A549 (cell line): ENCODE results near the gene SCNN1B.

Experiments used
- EP300 ChIP-seq, 2 experiments: fragments of >200 bp; sonication (Bioruptor Twin); formaldehyde crosslinking; IDR thresholded peaks; 2 replicates in 1 of 2; 3 replicates in 1 of 2; pipeline ENCODE4 v1.6.1; 2016 to 2017
- KDM1A ChIP-seq: fragments of 200-600 bp; sonication (generic); IDR thresholded peaks from 2 replicates; pipeline ENCODE4 v1.6.1; 2016; ENCODE audit warnings: low read depth, mild to moderate bottlenecking
- POLR2AphosphoS2 ChIP-seq: conservative IDR thresholded peaks from 2 replicates; pipeline ENCODE4 v1.6.1; 2012; ENCODE audit warnings: low read length, improper control_type of control experiment, inconsistent platforms
- TF ChIP-seq, protein P1 (sequence below): fragments of >200 bp; sonication (Bioruptor Twin); formaldehyde crosslinking; IDR thresholded peaks from 3 replicates; pipeline ENCODE4 v1.5.1; 2016

DNA sequence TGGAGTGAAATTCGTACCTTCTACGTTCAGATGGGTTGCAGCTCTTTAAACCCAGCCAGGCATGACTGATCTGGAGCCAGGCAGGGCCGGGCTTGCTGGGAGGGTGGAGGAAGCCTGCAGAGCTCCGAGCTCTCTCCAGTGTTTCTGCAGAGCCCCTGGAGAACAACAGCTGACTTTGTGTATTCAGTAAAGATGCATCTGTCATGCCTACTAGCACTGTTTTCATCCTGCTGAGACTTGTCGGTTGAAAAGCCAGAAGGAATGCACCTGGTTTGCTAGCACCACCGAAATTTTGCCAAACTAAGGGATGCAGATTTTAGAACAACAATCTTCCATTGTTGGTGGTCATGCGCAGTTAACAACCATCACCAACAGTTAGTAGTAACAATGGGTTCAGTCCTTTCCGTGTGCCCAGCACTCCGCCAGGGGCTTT, 22.4 kb upstream of the SCNN1B start:
- TF ChIP-seq, protein P1, sequence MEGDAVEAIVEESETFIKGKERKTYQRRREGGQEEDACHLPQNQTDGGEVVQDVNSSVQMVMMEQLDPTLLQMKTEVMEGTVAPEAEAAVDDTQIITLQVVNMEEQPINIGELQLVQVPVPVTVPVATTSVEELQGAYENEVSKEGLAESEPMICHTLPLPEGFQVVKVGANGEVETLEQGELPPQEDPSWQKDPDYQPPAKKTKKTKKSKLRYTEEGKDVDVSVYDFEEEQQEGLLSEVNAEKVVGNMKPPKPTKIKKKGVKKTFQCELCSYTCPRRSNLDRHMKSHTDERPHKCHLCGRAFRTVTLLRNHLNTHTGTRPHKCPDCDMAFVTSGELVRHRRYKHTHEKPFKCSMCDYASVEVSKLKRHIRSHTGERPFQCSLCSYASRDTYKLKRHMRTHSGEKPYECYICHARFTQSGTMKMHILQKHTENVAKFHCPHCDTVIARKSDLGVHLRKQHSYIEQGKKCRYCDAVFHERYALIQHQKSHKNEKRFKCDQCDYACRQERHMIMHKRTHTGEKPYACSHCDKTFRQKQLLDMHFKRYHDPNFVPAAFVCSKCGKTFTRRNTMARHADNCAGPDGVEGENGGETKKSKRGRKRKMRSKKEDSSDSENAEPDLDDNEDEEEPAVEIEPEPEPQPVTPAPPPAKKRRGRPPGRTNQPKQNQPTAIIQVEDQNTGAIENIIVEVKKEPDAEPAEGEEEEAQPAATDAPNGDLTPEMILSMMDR, result no peak
- no peak for TF ChIP-seq KDM1A
- no peak for TF ChIP-seq POLR2AphosphoS2
- TF ChIP-seq EP300 (IDR thresholded peaks at IDR 0.05), result no peak
